ENCODE data around the gene MYL6.

- TF ChIP-seq ZNF623 (tag by site-specific recombination; IDR thresholded peaks at IDR 0.05): no peak; the same call in 1 of the 2 replicates
- TF ChIP-seq CTCF (tag by site-specific recombination; IDR thresholded peaks at IDR 0.05): no peak
- TF ChIP-seq SP2 (tag by site-specific recombination; IDR thresholded peaks at IDR 0.05): no peak
- no peak for TF ChIP-seq ZBTB26 (tag by site-specific recombination; optimal IDR thresholded peaks at IDR 0.05)
- no peak for TF ChIP-seq PBX3 (CRISPR knock-in tag; IDR thresholded peaks at IDR 0.05)
- TF ChIP-seq ZNF548 (tag by site-specific recombination; IDR thresholded peaks at IDR 0.05): no peak
- TF ChIP-seq MYNN (tag by site-specific recombination; IDR thresholded peaks at IDR 0.05; ENCODE audit: borderline replicate concordance): no peak
- no peak for TF ChIP-seq ZNF24 (tag by site-specific recombination; IDR thresholded peaks at IDR 0.05)
- no peak for TF ChIP-seq TRIM28 (IDR thresholded peaks at IDR 0.05; ENCODE audit: borderline replicate concordance, low read length)
- TF ChIP-seq ZNF112 (tag by site-specific recombination; IDR thresholded peaks at IDR 0.05): no peak
- TF ChIP-seq ZNF302 (tag by site-specific recombination; IDR thresholded peaks at IDR 0.05; ENCODE audit: low read depth): no peak
- TF ChIP-seq INSM2 (tag by site-specific recombination; IDR thresholded peaks at IDR 0.05): no peak
Measured at GRCh38 chr12:56152756-56153677, 5.1 kb upstream of the MYL6 start.
